Gastroesophageal sphincter (tissue), 3 donors: ENCODE data around the gene CABLES2.

Experiments
- CTCF ChIP-seq, 4 experiments: fragments of 200-600 bp in 2 of 4; fragments of 450-650 bp in 2 of 4; sonication (generic) in 1 of 4; IDR thresholded peaks; one replicate each; pipeline ENCODE4 v1.5.1; 2017 to 2019; ENCODE audit warnings: antibody characterized with exemption in 4 of 4, mild to moderate bottlenecking in 2 of 4, moderate library complexity in 2 of 4
- EP300 ChIP-seq: sonication (generic); formaldehyde crosslinking; IDR thresholded peaks from one replicate; pipeline ENCODE4 v1.6.1; 2017; ENCODE audit warnings: antibody characterized with exemption, mild to moderate bottlenecking
- POLR2A ChIP-seq, 2 donors: fragments of 450-650 bp; IDR thresholded peaks; one replicate each; pipeline ENCODE4 v1.6.1; 2017; ENCODE audit warnings: antibody characterized with exemption in 2 of 2, mild to moderate bottlenecking in 2 of 2, moderate library complexity in 1 of 2
- POLR2AphosphoS5 ChIP-seq: sonication (generic); formaldehyde crosslinking; IDR thresholded peaks from one replicate; pipeline ENCODE4 v1.6.1; 2017; ENCODE audit warnings: antibody characterized with exemption

- TF ChIP-seq CTCF (IDR thresholded peaks at IDR 0.05) (no peak), POLR2A (IDR thresholded peaks at IDR 0.05) (no peak), EP300 (no peak), POLR2AphosphoS5 (no peak)
Measured at GRCh38 chr20:62361799-62362589, 45.1 kb downstream of the CABLES2 start.
